K562 treated with DMSO at 1 percent for 24 hours (cell line): ENCODE data around the gene APRT. TPM values are rescaled to one million over a fixed set of nuclear protein-coding genes. Genes with fewer than 3 reads are reported as not detected.

Experiments used
- total RNA-seq: library from RNA; unstranded; fragments of 300-600 nt; gene quantifications from 2 replicates; pipeline ENCODE4 v1.2.3, GENCODE V29; 2022; ENCODE audit warnings: low read depth; ENCODE audit not compliant: insufficient read depth

APRT gene, protein sequence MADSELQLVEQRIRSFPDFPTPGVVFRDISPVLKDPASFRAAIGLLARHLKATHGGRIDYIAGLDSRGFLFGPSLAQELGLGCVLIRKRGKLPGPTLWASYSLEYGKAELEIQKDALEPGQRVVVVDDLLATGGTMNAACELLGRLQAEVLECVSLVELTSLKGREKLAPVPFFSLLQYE
- total RNA-seq: 205 and 275 TPM in 2 replicates

DNA sequence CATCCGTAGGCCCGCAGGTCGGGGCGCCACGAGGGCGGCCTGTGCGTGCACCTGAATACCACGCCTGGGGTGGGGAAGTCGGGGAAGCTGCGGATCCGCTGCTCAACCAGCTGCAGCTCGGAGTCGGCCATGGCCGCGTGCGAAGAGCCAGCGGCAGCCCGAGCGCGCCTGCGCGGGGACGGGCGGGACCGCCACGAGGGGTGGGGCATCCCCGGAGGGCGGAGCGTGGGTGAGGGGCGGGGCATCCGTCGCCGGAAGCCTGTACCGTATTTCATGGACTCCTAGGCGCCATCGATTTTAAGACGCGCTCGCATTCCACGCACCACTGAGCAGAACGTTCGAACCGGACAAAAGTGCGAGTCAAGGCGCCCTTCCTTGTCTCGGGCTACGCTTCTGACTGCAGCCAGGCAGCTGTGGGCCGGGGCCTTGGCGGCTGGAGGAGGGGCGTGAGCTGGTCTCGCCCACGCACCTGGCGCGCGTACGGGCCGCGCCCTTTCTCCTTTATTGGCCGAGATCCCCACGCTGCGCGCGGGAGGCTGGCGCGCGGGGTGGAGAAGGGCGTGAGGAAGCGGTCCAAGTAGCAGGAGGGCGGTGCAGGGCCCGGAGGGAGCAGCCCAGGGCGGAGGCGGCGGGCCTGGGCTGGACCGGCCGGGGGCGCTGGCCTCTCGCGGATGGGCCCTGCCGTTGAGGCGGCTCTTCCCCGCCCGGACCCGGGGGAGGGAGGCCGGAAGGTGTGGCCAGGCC lies at the start of gene APRT:
Gene APRT (minus strand): TSS at position 160 of the 744 bp plus-strand sequence. CDS start 29 bp downstream, at position 131.

GRCh38 chr16:88856828-88857727 lies 45.4 kb upstream of the APRT start, which contains the start of the genes GALNS and TRAPPC2L:
TSS of gene GALNS (minus strand) at chr16:88856947. CDS start at chr16:88856877, 70 bp downstream.
TSS of gene TRAPPC2L (plus strand) at chr16:88857127. CDS start at chr16:88857151, 24 bp downstream.

DNA sequence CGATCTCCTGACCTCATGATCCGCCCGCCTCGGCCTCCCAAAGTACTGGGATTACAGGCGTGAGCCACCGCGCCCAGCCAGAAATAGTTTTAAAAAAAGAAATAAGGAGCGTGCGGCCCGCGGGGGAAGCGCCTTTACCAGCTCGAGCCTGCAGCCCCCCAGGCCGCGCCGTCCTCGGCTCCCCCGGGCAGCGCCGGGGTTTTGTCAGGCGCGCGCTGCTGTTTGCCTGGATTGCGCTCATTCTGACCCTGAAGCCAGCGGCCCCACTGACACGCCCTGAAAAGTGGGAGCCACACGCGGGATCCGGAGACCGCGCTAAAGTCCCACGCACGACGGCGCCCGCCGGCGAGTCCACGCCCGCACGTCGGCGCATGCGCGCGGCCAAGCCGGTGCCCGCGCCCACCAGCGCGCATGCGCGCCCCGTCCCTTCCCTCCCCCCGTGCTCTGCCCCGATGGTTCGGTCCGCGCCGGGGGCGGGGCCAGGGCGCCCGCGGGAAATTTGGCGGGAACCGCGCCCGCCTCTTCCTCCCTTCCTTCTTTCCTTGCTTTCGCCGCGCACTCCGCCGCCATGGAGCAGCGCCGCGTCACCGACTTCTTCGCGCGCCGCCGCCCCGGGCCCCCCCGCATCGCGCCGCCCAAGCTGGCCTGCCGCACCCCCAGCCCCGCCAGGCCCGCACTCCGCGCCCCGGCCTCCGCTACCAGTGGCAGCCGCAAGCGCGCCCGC lies 8.3 kb downstream of the APRT start, which contains the start of gene CDT1:
Gene CDT1 (plus strand): TSS at position 526 of the 724 bp plus-strand sequence. CDS start 43 bp downstream, at position 569.

GRCh38 chr16:88785106-88785924 lies 26.4 kb downstream of the APRT start, which contains the start of gene PIEZO1:
TSS of gene PIEZO1 (minus strand) at chr16:88785220. CDS start at chr16:88784964, 256 bp downstream.

Other genes with a start within 250 kb of the APRT start
- gene ZC3H18, start 241.5 kb downstream of the APRT start, total RNA-seq: 73.5 and 75.3 TPM in 2 replicates
- gene IL17C, start 173.4 kb downstream of the APRT start, total RNA-seq: not detected in 2 replicates
- gene CYBA, start 160.9 kb downstream of the APRT start, total RNA-seq: 743 and 802 TPM in 2 replicates
- gene MVD, start 148.8 kb downstream of the APRT start, total RNA-seq: 131 and 151 TPM in 2 replicates
- gene SNAI3, start 125.4 kb downstream of the APRT start, total RNA-seq: 3.4 and 3.6 TPM in 2 replicates
- 67.0 and 75.1 TPM in 2 replicates for gene RNF166, start 105.5 kb downstream of the APRT start, total RNA-seq
- gene CTU2, start 105.4 kb downstream of the APRT start, total RNA-seq: 31.7 and 41.7 TPM in 2 replicates
- 248 and 280 TPM in 2 replicates for gene PIEZO1, start 26.7 kb downstream of the APRT start, total RNA-seq
- 241 and 305 TPM in 2 replicates for gene CDT1, start 8.1 kb downstream of the APRT start, total RNA-seq
- gene GALNS, start 45.0 kb upstream of the APRT start, total RNA-seq: 14.2 and 16.1 TPM in 2 replicates
- 54.7 and 72.0 TPM in 2 replicates for gene TRAPPC2L, start 45.2 kb upstream of the APRT start, total RNA-seq
- gene PABPN1L, start 54.7 kb upstream of the APRT start, total RNA-seq: 0.70 TPM in 1 of 2 replicates, not detected in the other
- gene CBFA2T3, start 165.3 kb upstream of the APRT start, total RNA-seq: 34.3 and 36.5 TPM in 2 replicates